Liver (tissue), 9 donors: ENCODE data around the gene ANKRA2. TPM values are rescaled to one million over a fixed set of nuclear protein-coding genes. Genes with fewer than 3 reads are reported as not detected.

ENCODE experiments used
- DNase-seq: peaks from one replicate; pipeline ENCODE4 v3.0.0-alpha.2; 2017; ENCODE audit warnings: low spot score
- H3K27ac ChIP-seq, 2 donors: one replicate each; pipeline ENCODE4 v1.7.0; 2013; ENCODE audit warnings: inconsistent platforms in 2 of 2, low read length in 2 of 2, control low read depth in 1 of 2, low read depth in 1 of 2, mild to moderate bottlenecking in 1 of 2
- H3K27me3 ChIP-seq, 4 donors: one replicate each; pipeline versions ENCODE4 v1.6.1 to v1.7.0; 2013; ENCODE audit warnings: low read length in 3 of 4, inconsistent platforms in 1 of 4, mild to moderate bottlenecking in 1 of 4, moderate library complexity in 1 of 4; ENCODE audit not compliant: control insufficient read depth in 4 of 4, insufficient read depth in 4 of 4
- H3K36me3 ChIP-seq, 4 donors: one replicate each; pipeline versions ENCODE4 v1.6.1 to v1.7.0; 2013; ENCODE audit warnings: low read length in 3 of 4, mild to moderate bottlenecking in 3 of 4, low read depth in 1 of 4, moderate library complexity in 1 of 4; ENCODE audit not compliant: control insufficient read depth in 4 of 4, insufficient read depth in 3 of 4
- H3K4me1 ChIP-seq, 4 donors: one replicate each; pipeline versions ENCODE4 v1.6.1 to v1.7.0; 2013; ENCODE audit warnings: low read length in 3 of 4, mild to moderate bottlenecking in 3 of 4, moderate library complexity in 1 of 4; ENCODE audit not compliant: control insufficient read depth in 4 of 4, insufficient read depth in 4 of 4
- H3K4me3 ChIP-seq, 3 donors: one replicate each; pipeline versions ENCODE4 v1.6.1 to v1.7.0; 2013; ENCODE audit warnings: low read length in 3 of 3, control low read depth in 1 of 3, low read depth in 1 of 3, mild to moderate bottlenecking in 1 of 3
- H3K9ac ChIP-seq, 2 donors: one replicate each; pipeline ENCODE4 v1.7.0; 2013; ENCODE audit warnings: low read length in 2 of 2, mild to moderate bottlenecking in 2 of 2, moderate library complexity in 2 of 2, control low read depth in 1 of 2, low read depth in 1 of 2
- H3K9me3 ChIP-seq, 4 donors: one replicate each; pipeline versions ENCODE4 v1.6.1 to v1.7.0; 2013; ENCODE audit warnings: low read length in 3 of 4; ENCODE audit not compliant: control insufficient read depth in 4 of 4
- EGR1 ChIP-seq, 2 donors: IDR thresholded peaks; 2 replicates each; pipeline ENCODE4 v1.6.1; 2016 to 2018; ENCODE audit warnings: antibody characterized with exemption in 2 of 2, low read depth in 2 of 2
- FOXA2 ChIP-seq: IDR thresholded peaks from 2 replicates; pipeline ENCODE4 v1.6.1; 2016; ENCODE audit warnings: antibody characterized with exemption
- GABPA ChIP-seq, 2 donors: IDR thresholded peaks in 1 of 2; conservative IDR thresholded peaks in 1 of 2; 2 replicates each; pipeline ENCODE4 v1.6.1; 2016; ENCODE audit warnings: antibody characterized with exemption in 2 of 2, mild to moderate bottlenecking in 1 of 2, moderate library complexity in 1 of 2
- HNF4A ChIP-seq, 2 donors: conservative IDR thresholded peaks; 2 replicates each; pipeline ENCODE4 v1.6.1; 2016; ENCODE audit warnings: antibody characterized with exemption in 2 of 2, mild to moderate bottlenecking in 2 of 2
- HNF4G ChIP-seq: IDR thresholded peaks from 2 replicates; pipeline ENCODE4 v1.6.1; 2016; ENCODE audit warnings: antibody characterized with exemption
- JUND ChIP-seq, 2 donors: IDR thresholded peaks; 2 replicates each; pipeline ENCODE4 v1.6.1; 2016; ENCODE audit warnings: antibody characterized with exemption in 2 of 2
- SP1 ChIP-seq: IDR thresholded peaks from 2 replicates; pipeline ENCODE4 v1.6.1; 2018; ENCODE audit warnings: antibody characterized with exemption, mild to moderate bottlenecking
- TAF1 ChIP-seq: conservative IDR thresholded peaks from 2 replicates; pipeline ENCODE4 v1.6.1; 2016; ENCODE audit warnings: antibody characterized with exemption, mild to moderate bottlenecking
- YY1 ChIP-seq: IDR thresholded peaks from 2 replicates; pipeline ENCODE4 v1.6.1; 2016; ENCODE audit warnings: antibody characterized with exemption, mild to moderate bottlenecking
- WGBS: extraction: QIAGEN DNeasy Blood & Tissue Kit; methylation state at CpG from one replicate; pipeline ENCODE4 v1.1.7; 2013; 5-methylcytosine and 5-hydroxymethylcytosine counted together
- polyA plus RNA-seq, 2 donors: library from polyadenylated mRNA; stranded (reverse) in 1 of 2; unstranded in 1 of 2; fragments of 200-250 nt in 1 of 2; fragments of >200 nt in 1 of 2; fragmentation: Nextera tagmentation in 1 of 2; extraction: Ambion mirVana in 1 of 2; gene quantifications; one replicate each; pipeline versions ENCODE4 v1.2.1 to v1.2.3, GENCODE V29; 2013 to 2015
- total RNA-seq, 2 donors: library from RNA; depleted of rRNA; stranded (reverse); fragments of >200 nt; gene quantifications; one replicate each; pipeline ENCODE4 v1.2.3, GENCODE V29; 2014
- TF ChIP-seq, protein P1 (sequence below): fragments of 150-350 bp; IDR thresholded peaks from 2 replicates; pipeline ENCODE4 v1.5.1; 2017; ENCODE audit warnings: improper control_type of control experiment, low read depth, low read length; ENCODE audit not compliant: missing input control
- TF ChIP-seq, protein P2 (sequence below): IDR thresholded peaks from 2 replicates; pipeline ENCODE4 v1.6.1; 2016; ENCODE audit warnings: antibody characterized with exemption, mild to moderate bottlenecking
- TF ChIP-seq, protein P3 (sequence below): IDR thresholded peaks from 2 replicates; pipeline ENCODE4 v1.6.1; 2016; ENCODE audit warnings: antibody characterized with exemption
- TF ChIP-seq, protein P4 (sequence below): IDR thresholded peaks from 2 replicates; pipeline ENCODE4 v1.6.1; 2016; ENCODE audit warnings: antibody characterized with exemption
- donor health status: healthy.
- donor health status: healthy.
- donor health status: healthy.
- donor health status: healthy.
- donor health status: healthy.

The ANKRA2 gene
- total and polyA plus RNA-seq, 4 donors: 5.9 to 17.0 (median 14.5) TPM

DNA sequence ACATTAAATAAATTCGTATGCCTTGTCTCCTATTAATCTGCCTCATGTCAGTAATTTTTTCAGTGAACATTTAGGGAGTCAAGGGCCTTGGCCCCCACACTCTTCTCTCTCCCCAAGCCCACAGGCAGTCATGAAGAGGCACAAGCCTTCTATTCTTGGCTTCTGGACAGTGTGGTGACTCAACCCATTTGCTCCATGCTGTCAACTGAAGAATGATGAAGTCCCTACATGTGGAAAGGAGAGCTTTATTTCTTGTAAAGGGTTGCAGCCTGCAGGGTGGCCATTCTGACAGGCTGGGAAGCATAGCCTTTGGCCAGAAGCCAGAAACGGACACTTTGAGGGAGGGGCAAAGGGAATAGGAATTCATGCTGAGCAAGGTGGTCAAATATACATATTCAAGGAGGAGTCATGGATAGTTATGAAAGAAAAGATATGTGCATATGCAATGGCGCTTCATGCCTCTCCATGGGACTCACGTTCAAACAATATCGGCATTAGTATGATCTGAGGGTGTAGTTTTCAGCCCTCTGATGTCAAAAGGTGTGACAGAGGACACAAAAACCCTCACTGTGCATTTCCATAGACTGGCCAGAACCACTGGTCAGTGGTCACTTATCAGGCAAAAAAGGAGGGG is 31.3 kb downstream of the ANKRA2 start (continued):
- TF ChIP-seq, protein P1, sequence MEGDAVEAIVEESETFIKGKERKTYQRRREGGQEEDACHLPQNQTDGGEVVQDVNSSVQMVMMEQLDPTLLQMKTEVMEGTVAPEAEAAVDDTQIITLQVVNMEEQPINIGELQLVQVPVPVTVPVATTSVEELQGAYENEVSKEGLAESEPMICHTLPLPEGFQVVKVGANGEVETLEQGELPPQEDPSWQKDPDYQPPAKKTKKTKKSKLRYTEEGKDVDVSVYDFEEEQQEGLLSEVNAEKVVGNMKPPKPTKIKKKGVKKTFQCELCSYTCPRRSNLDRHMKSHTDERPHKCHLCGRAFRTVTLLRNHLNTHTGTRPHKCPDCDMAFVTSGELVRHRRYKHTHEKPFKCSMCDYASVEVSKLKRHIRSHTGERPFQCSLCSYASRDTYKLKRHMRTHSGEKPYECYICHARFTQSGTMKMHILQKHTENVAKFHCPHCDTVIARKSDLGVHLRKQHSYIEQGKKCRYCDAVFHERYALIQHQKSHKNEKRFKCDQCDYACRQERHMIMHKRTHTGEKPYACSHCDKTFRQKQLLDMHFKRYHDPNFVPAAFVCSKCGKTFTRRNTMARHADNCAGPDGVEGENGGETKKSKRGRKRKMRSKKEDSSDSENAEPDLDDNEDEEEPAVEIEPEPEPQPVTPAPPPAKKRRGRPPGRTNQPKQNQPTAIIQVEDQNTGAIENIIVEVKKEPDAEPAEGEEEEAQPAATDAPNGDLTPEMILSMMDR: no peak
- no peak for TF ChIP-seq HNF4A (conservative IDR thresholded peaks at IDR 0.05)

GRCh38 chr5:73532195-73532594 is 33.2 kb downstream of the ANKRA2 start:
- TF ChIP-seq TAF1 (no peak), SP1 (no peak), HNF4A (conservative IDR thresholded peaks at IDR 0.05) (no peak), EGR1 (IDR thresholded peaks at IDR 0.05; ENCODE audit: low read depth in 2 of 2) (no peak), HNF4G (no peak), FOXA2 (no peak), YY1 (no peak), GABPA (IDR thresholded peaks at IDR 0.05 in 1 of 2, conservative IDR thresholded peaks at IDR 0.05 in 1 of 2) (no peak), JUND (IDR thresholded peaks at IDR 0.05) (no peak)
- TF ChIP-seq, protein P1: no peak
- TF ChIP-seq, protein P2, sequence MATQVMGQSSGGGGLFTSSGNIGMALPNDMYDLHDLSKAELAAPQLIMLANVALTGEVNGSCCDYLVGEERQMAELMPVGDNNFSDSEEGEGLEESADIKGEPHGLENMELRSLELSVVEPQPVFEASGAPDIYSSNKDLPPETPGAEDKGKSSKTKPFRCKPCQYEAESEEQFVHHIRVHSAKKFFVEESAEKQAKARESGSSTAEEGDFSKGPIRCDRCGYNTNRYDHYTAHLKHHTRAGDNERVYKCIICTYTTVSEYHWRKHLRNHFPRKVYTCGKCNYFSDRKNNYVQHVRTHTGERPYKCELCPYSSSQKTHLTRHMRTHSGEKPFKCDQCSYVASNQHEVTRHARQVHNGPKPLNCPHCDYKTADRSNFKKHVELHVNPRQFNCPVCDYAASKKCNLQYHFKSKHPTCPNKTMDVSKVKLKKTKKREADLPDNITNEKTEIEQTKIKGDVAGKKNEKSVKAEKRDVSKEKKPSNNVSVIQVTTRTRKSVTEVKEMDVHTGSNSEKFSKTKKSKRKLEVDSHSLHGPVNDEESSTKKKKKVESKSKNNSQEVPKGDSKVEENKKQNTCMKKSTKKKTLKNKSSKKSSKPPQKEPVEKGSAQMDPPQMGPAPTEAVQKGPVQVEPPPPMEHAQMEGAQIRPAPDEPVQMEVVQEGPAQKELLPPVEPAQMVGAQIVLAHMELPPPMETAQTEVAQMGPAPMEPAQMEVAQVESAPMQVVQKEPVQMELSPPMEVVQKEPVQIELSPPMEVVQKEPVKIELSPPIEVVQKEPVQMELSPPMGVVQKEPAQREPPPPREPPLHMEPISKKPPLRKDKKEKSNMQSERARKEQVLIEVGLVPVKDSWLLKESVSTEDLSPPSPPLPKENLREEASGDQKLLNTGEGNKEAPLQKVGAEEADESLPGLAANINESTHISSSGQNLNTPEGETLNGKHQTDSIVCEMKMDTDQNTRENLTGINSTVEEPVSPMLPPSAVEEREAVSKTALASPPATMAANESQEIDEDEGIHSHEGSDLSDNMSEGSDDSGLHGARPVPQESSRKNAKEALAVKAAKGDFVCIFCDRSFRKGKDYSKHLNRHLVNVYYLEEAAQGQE: no peak
- TF ChIP-seq, protein P3, sequence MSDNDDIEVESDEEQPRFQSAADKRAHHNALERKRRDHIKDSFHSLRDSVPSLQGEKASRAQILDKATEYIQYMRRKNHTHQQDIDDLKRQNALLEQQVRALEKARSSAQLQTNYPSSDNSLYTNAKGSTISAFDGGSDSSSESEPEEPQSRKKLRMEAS: no peak
- TF ChIP-seq, protein P4, sequence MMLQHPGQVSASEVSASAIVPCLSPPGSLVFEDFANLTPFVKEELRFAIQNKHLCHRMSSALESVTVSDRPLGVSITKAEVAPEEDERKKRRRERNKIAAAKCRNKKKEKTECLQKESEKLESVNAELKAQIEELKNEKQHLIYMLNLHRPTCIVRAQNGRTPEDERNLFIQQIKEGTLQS: no peak
- H3K27ac ChIP-seq: no peak overlapping the region
- H3K36me3 ChIP-seq: no peaks in the 10 kb centered on the region
- 71% methylated on average over 5 of the region's 5 CpGs for WGBS
- H3K9me3 ChIP-seq: peaks cover 0 to 6% (median 0%) of the 10 kb centered on the region in 4 donors
- H3K27me3 ChIP-seq: peaks cover 0 to 10% (median 3%) of the 10 kb centered on the region in 4 donors
- H3K4me3 ChIP-seq: no peak overlapping the region
- no peaks in the 10 kb centered on the region for H3K4me1 ChIP-seq
- DNase-seq: no peak
- no peak overlapping the region for H3K9ac ChIP-seq
